ENCODE data around the gene PLEKHA7. TPM values are rescaled to one million over a fixed set of nuclear protein-coding genes. Genes with fewer than 3 reads are reported as not detected.
A peak's percentile ranks its signal among the peaks of the same experiment; 100 is the strongest.

Gene PLEKHA7
- total RNA-seq, 1 donor from 2014 or later: 18.2 TPM

- H3K9me3 Mint-ChIP-seq: no peaks in the 10 kb centered on the region
Observed at GRCh38 chr11:16859651-16860050, 154.6 kb downstream of the PLEKHA7 start.

GRCh38 chr11:16857186-16857585 lies 157.0 kb downstream of the PLEKHA7 start:
- TF ChIP-seq CTCF (conservative IDR thresholded peaks at IDR 0.05): no peak
- Mint-ChIP-seq H3K4me1 (peaks cover 26% of the 10 kb centered on the region), H3K27me3 (ENCODE audit: low read depth) (no peaks in the 10 kb centered on the region), H3K9me3 (no peaks in the 10 kb centered on the region), H3K27ac (ENCODE audit: unreplicated experiment) (no peak overlapping the region), H3K4me3 (no peak overlapping the region), H3K36me3 (ENCODE audit: low read depth) (peaks cover 2% of the 10 kb centered on the region)
- no peak for DNase-seq (ENCODE audit: low read depth, low spot score)

More at GRCh38 chr11:16859651-16860050, 154.6 kb downstream of the PLEKHA7 start:
- TF ChIP-seq CTCF (conservative IDR thresholded peaks at IDR 0.05): no peak
- Mint-ChIP-seq H3K4me3 (no peak overlapping the region), H3K27ac (ENCODE audit: unreplicated experiment) (no peak overlapping the region), H3K36me3 (ENCODE audit: low read depth) (no peaks in the 10 kb centered on the region), H3K27me3 (ENCODE audit: low read depth) (no peaks in the 10 kb centered on the region), H3K4me1 (peaks cover 39% of the 10 kb centered on the region)
- DNase-seq (ENCODE audit: low read depth, low spot score): no peak

GRCh38 chr11:16856022-16856471 lies 158.2 kb downstream of the PLEKHA7 start:
- Mint-ChIP-seq H3K27ac (ENCODE audit: unreplicated experiment) (no peak overlapping the region), H3K27me3 (ENCODE audit: low read depth) (no peaks in the 10 kb centered on the region), H3K36me3 (ENCODE audit: low read depth) (peaks cover 2% of the 10 kb centered on the region), H3K4me3 (no peak overlapping the region), H3K4me1 (peaks cover 17% of the 10 kb centered on the region), H3K9me3 (no peaks in the 10 kb centered on the region)
- TF ChIP-seq CTCF (conservative IDR thresholded peaks at IDR 0.05): no peak
- no peak for DNase-seq (ENCODE audit: low read depth, low spot score)

- H3K4me3 Mint-ChIP-seq: no peak overlapping the region
- peaks cover 2% of the 10 kb centered on the region for H3K36me3 Mint-ChIP-seq (ENCODE audit: low read depth)
- no peak for TF ChIP-seq CTCF (conservative IDR thresholded peaks at IDR 0.05)
- H3K9me3 Mint-ChIP-seq: no peaks in the 10 kb centered on the region
- H3K27me3 Mint-ChIP-seq (ENCODE audit: low read depth): no peaks in the 10 kb centered on the region
- DNase-seq (ENCODE audit: low read depth, low spot score): no peak
- no peak overlapping the region for H3K27ac Mint-ChIP-seq (ENCODE audit: unreplicated experiment)
- peaks cover 13% of the 10 kb centered on the region for H3K4me1 Mint-ChIP-seq
Observed at GRCh38 chr11:16854979-16855378, 159.2 kb downstream of the PLEKHA7 start.

- Mint-ChIP-seq H3K27ac (ENCODE audit: unreplicated experiment) (peak overlapping the region; percentile 86), H3K4me3 (no peak overlapping the region), H3K4me1 (peaks cover 9% of the 10 kb centered on the region), H3K36me3 (ENCODE audit: low read depth) (peaks cover 2% of the 10 kb centered on the region), H3K9me3 (no peaks in the 10 kb centered on the region), H3K27me3 (ENCODE audit: low read depth) (no peaks in the 10 kb centered on the region)
- TF ChIP-seq CTCF (conservative IDR thresholded peaks at IDR 0.05): no peak
- DNase-seq (ENCODE audit: low read depth, low spot score): no peak
Observed at GRCh38 chr11:16853859-16854258, 160.4 kb downstream of the PLEKHA7 start.

- no peak overlapping the region for H3K27ac Mint-ChIP-seq (ENCODE audit: unreplicated experiment)
- TF ChIP-seq CTCF (conservative IDR thresholded peaks at IDR 0.05): no peak
Observed at GRCh38 chr11:16853266-16853665, 160.9 kb downstream of the PLEKHA7 start.

More at GRCh38 chr11:16853266-16853665, 160.9 kb downstream of the PLEKHA7 start:
- no peak for DNase-seq (ENCODE audit: low read depth, low spot score)
- Mint-ChIP-seq H3K36me3 (ENCODE audit: low read depth) (peaks cover 2% of the 10 kb centered on the region), H3K27me3 (ENCODE audit: low read depth) (no peaks in the 10 kb centered on the region), H3K9me3 (no peaks in the 10 kb centered on the region), H3K4me3 (no peak overlapping the region), H3K4me1 (peaks cover 9% of the 10 kb centered on the region)
